Common myeloid progenitor, CD34-positive (primary cell): ENCODE data around the gene OR6S1.

Experiments used
- CTCF ChIA-PET: fragments of 350-600 bp; sonication (Branson Sonifier 250); formaldehyde crosslinking; loops from one replicate; lab custom pipeline; 2021; ENCODE audit warnings: antibody characterized with exemption; lab: Charles Lee
- POLR2A ChIA-PET: fragments of 350-600 bp; sonication (Branson Sonifier 250); formaldehyde crosslinking; loops from one replicate; lab custom pipeline; 2021; ENCODE audit warnings: antibody characterized with exemption; lab: Charles Lee
- DNase-seq, 3 donors: peaks; one replicate each; pipeline versions ENCODE4 v3.0.0 to v3.0.0-alpha.2; 2013
- H3K27ac ChIP-seq, 2 experiments: 1 replicate in 1 of 2; 2 replicates in 1 of 2; pipeline ENCODE4 v1.7.0; 2013; ENCODE audit warnings: inconsistent platforms in 2 of 2, low read length in 2 of 2, mild to moderate bottlenecking in 2 of 2, low read depth in 1 of 2, moderate library complexity in 1 of 2; ENCODE audit not compliant: severe bottlenecking in 2 of 2, insufficient read depth in 1 of 2, poor library complexity in 1 of 2
- H3K27me3 ChIP-seq, 5 experiments: replicated peaks in 2 of 5; 1 replicate in 3 of 5; 2 replicates in 2 of 5; pipeline versions ENCODE4 v1.6.1 to v1.7.0; 2013; ENCODE audit warnings: low read length in 4 of 5, mild to moderate bottlenecking in 2 of 5, moderate library complexity in 2 of 5, inconsistent platforms in 1 of 5; ENCODE audit not compliant: insufficient read depth in 5 of 5, control insufficient read depth in 4 of 5
- H3K36me3 ChIP-seq, 4 experiments: 1 replicate in 2 of 4; 2 replicates in 2 of 4; pipeline versions ENCODE4 v1.6.1 to v1.7.0; 2013; ENCODE audit warnings: low read length in 3 of 4, control low read depth in 1 of 4, mild to moderate bottlenecking in 1 of 4; ENCODE audit not compliant: control insufficient read depth in 4 of 4, insufficient read depth in 4 of 4
- H3K4me1 ChIP-seq, 4 experiments: 1 replicate in 3 of 4; 2 replicates in 1 of 4; pipeline versions ENCODE4 v1.6.1 to v1.7.1; 2013; ENCODE audit warnings: low read length in 3 of 4, mild to moderate bottlenecking in 3 of 4, control low read depth in 1 of 4, inconsistent platforms in 1 of 4, moderate library complexity in 1 of 4; ENCODE audit not compliant: control insufficient read depth in 4 of 4, insufficient read depth in 4 of 4; ENCODE audit errors: control extremely low read depth in 1 of 4
- H3K4me3 ChIP-seq, 7 experiments: 1 replicate in 4 of 7; 2 replicates in 3 of 7; pipeline versions ENCODE4 v1.5.1 to v1.7.0; 2013; ENCODE audit warnings: mild to moderate bottlenecking in 7 of 7, low read length in 6 of 7, moderate library complexity in 6 of 7, inconsistent platforms in 2 of 7, low read depth in 2 of 7, control low read depth in 1 of 7; ENCODE audit not compliant: insufficient read depth in 4 of 7, control insufficient read depth in 1 of 7; ENCODE audit errors: extremely low read depth in 1 of 7
- H3K9me3 ChIP-seq, 5 experiments: 1 replicate in 4 of 5; 2 replicates in 1 of 5; pipeline versions ENCODE4 v1.6.1 to v1.7.1; 2013; ENCODE audit warnings: low read length in 4 of 5, mild to moderate bottlenecking in 2 of 5, inconsistent platforms in 1 of 5, low read depth in 1 of 5, moderate library complexity in 1 of 5; ENCODE audit not compliant: control insufficient read depth in 4 of 5, insufficient read depth in 2 of 5; ENCODE audit errors: control extremely low read depth in 1 of 5
- WGBS: methylation state at CpG from one replicate; pipeline ENCODE4 v1.1.5; 2013; ENCODE audit not compliant: insufficient coverage; 5-methylcytosine and 5-hydroxymethylcytosine counted together

The OR6S1 gene

GRCh38 chr14:20608383-20609110 is 32.9 kb downstream of the OR6S1 start:
- Histone ChIP-seq H3K27me3 (no peaks in the 10 kb centered on the region), H3K27ac (no peak overlapping the region), H3K4me3 (peak overlapping the region in 1 of 7 experiments; percentile 29), H3K36me3 (no peaks in the 10 kb centered on the region), H3K9me3 (no peaks in the 10 kb centered on the region), H3K4me1 (peaks cover 7 to 25% (median 9%) of the 10 kb centered on the region in 4 experiments)
- ChIA-PET POLR2A (interaction anchor here (1.0 to 1.5 kb wide), 2 partner anchors 82 to 266 kb away, joined by 3 to 4 read pairs; no protein-coding TSS in a partner anchor), CTCF (interaction anchor here (0.6 to 7.5 kb wide), 23 partner anchors 12 to 280 kb away, joined by 3 to 91 read pairs (median 4); partner anchors contain the start of gene TEP1)
- WGBS: 84% methylated on average over 4 of the region's 7 CpGs
- DNase-seq: peak in 1 of 3 donors; percentile 38

- CTCF ChIA-PET: interaction anchor here (1.0 to 7.5 kb wide), 12 partner anchors 13 to 279 kb away, joined by 3 to 91 read pairs (median 9); partner anchors contain the start of genes APEX1, OSGEP and TEP1
- no peaks in the 10 kb centered on the region for H3K36me3 ChIP-seq
- no peaks in the 10 kb centered on the region for H3K27me3 ChIP-seq
- no peak overlapping the region for H3K4me3 ChIP-seq
- peaks cover 6 to 22% (median 7%) of the 10 kb centered on the region in 4 experiments for H3K4me1 ChIP-seq
- POLR2A ChIA-PET: no interaction called here
- no peaks in the 10 kb centered on the region for H3K9me3 ChIP-seq
- DNase-seq: no peak
- H3K27ac ChIP-seq: no peak overlapping the region
- 100% methylated on average over 3 of the region's 5 CpGs for WGBS
Observed at GRCh38 chr14:20607617-20608016, 33.9 kb downstream of the OR6S1 start.

- CTCF ChIA-PET: interaction anchor here (0.8 to 7.5 kb wide), 12 partner anchors 13 to 279 kb away, joined by 3 to 91 read pairs (median 8); partner anchors contain the start of genes APEX1, OSGEP and TEP1
Observed at GRCh38 chr14:20606902-20607242, 34.6 kb downstream of the OR6S1 start.

GRCh38 chr14:20606190-20606901 is 35.1 kb downstream of the OR6S1 start:
- no peaks in the 10 kb centered on the region for H3K27me3 ChIP-seq
- H3K4me3 ChIP-seq: no peak overlapping the region
- H3K36me3 ChIP-seq: no peaks in the 10 kb centered on the region
- H3K9me3 ChIP-seq: no peaks in the 10 kb centered on the region
- ChIA-PET POLR2A (no interaction called here), CTCF (interaction anchor here (0.8 to 7.5 kb wide), 13 partner anchors 14 to 278 kb away, joined by 3 to 91 read pairs (median 4); partner anchors contain the start of genes APEX1, OSGEP and TEP1)
- WGBS: 44% methylated on average over 6 of the region's 8 CpGs
- peaks cover 4 to 13% (median 6%) of the 10 kb centered on the region in 4 experiments for H3K4me1 ChIP-seq
- DNase-seq: no peak
- no peak overlapping the region for H3K27ac ChIP-seq

More at GRCh38 chr14:20606902-20607242, 34.6 kb downstream of the OR6S1 start:
- H3K36me3 ChIP-seq: no peaks in the 10 kb centered on the region
- H3K27me3 ChIP-seq: no peaks in the 10 kb centered on the region
- 100% methylated on average over 2 of the region's 2 CpGs for WGBS
- DNase-seq: no peak
- H3K4me1 ChIP-seq: peaks cover 4 to 15% (median 6%) of the 10 kb centered on the region in 4 experiments
- H3K9me3 ChIP-seq: no peaks in the 10 kb centered on the region
- POLR2A ChIA-PET: no interaction called here
- no peak overlapping the region for H3K4me3 ChIP-seq
- no peak overlapping the region for H3K27ac ChIP-seq

- Histone ChIP-seq H3K27ac (no peak overlapping the region), H3K4me1 (peaks cover 0 to 2% (median 0%) of the 10 kb centered on the region in 4 experiments), H3K36me3 (no peaks in the 10 kb centered on the region), H3K9me3 (no peaks in the 10 kb centered on the region), H3K27me3 (no peaks in the 10 kb centered on the region), H3K4me3 (no peak overlapping the region)
- ChIA-PET POLR2A (no interaction called here), CTCF (interaction anchor here (1.1 to 7.5 kb wide), 5 partner anchors 24 to 276 kb away, joined by 3 to 91 read pairs (median 3); no protein-coding TSS in a partner anchor)
- DNase-seq: no peak
- WGBS: 89% methylated on average over 11 of the region's 13 CpGs
Observed at GRCh38 chr14:20603813-20604690, 37.4 kb downstream of the OR6S1 start.

- POLR2A ChIA-PET: no interaction called here
- Histone ChIP-seq H3K27me3 (no peaks in the 10 kb centered on the region), H3K27ac (no peak overlapping the region), H3K4me1 (peaks cover 0 to 2% (median 0%) of the 10 kb centered on the region in 4 experiments), H3K4me3 (no peak overlapping the region), H3K36me3 (no peaks in the 10 kb centered on the region), H3K9me3 (no peaks in the 10 kb centered on the region)
- 89% methylated on average over 8 of the region's 9 CpGs for WGBS
- DNase-seq: no peak
- CTCF ChIA-PET: interaction anchor here (0.9 kb wide), 1 partner anchor 18 kb away, joined by 3 read pairs; no protein-coding TSS in a partner anchor
Observed at GRCh38 chr14:20602583-20602982, 38.9 kb downstream of the OR6S1 start.
